Fibroblast of lung (primary cell): Measurements from ENCODE around the gene ZNF280A. TPM values are rescaled to one million over a fixed set of nuclear protein-coding genes. Genes with fewer than 3 reads are reported as not detected.
A peak's percentile ranks its signal among the peaks of the same experiment; 100 is the strongest.

Experiments used
- DNase-seq, 2 donors: peaks; one replicate each; pipeline versions ENCODE4 v3.0.0 to v3.0.0-alpha.2; 2010; ENCODE audit warnings: low read depth in 2 of 2
- H2AFZ ChIP-seq: 2 replicates; pipeline ENCODE4 v1.5.1; 2012; ENCODE audit warnings: low read length, control low read depth, inconsistent platforms
- H3K27ac ChIP-seq: 2 replicates; pipeline ENCODE4 v1.5.1; 2011; ENCODE audit warnings: low read length, control low read depth; ENCODE audit not compliant: insufficient read depth
- H3K27me3 ChIP-seq: 2 replicates; pipeline ENCODE4 v1.5.1; 2011; ENCODE audit warnings: mild to moderate bottlenecking, low read length; ENCODE audit not compliant: control insufficient read depth, insufficient read depth
- H3K36me3 ChIP-seq: 2 replicates; pipeline ENCODE4 v1.5.1; 2011; ENCODE audit warnings: low read length; ENCODE audit not compliant: control insufficient read depth, insufficient read depth
- H3K4me1 ChIP-seq: 2 replicates; pipeline ENCODE4 v1.5.1; 2011; ENCODE audit warnings: low read length; ENCODE audit not compliant: control insufficient read depth, insufficient read depth; ENCODE audit errors: extremely low read depth
- H3K4me2 ChIP-seq: 2 replicates; pipeline ENCODE4 v1.5.1; 2011; ENCODE audit warnings: low read length, control low read depth; ENCODE audit not compliant: insufficient read depth; ENCODE audit errors: extremely low read depth
- H3K4me3 ChIP-seq, 4 experiments: fragments of 200-600 bp in 1 of 4; sonication (generic) in 1 of 4; replicated peaks in 1 of 4; 2 replicates each; pipeline ENCODE4 v1.5.1; 2011 to 2016; ENCODE audit warnings: low read length in 4 of 4, low read depth in 3 of 4, mild to moderate bottlenecking in 3 of 4, control low read depth in 2 of 4, inconsistent platforms in 1 of 4, mixed read lengths in 1 of 4; ENCODE audit not compliant: insufficient read depth in 1 of 4; ENCODE audit errors: control extremely low read depth in 1 of 4
- H3K79me2 ChIP-seq: 2 replicates; pipeline ENCODE4 v1.5.1; 2012; ENCODE audit warnings: mild to moderate bottlenecking, low read length, inconsistent platforms; ENCODE audit not compliant: control insufficient read depth, insufficient read depth
- H3K9ac ChIP-seq: 2 replicates; pipeline ENCODE4 v1.5.1; 2011; ENCODE audit warnings: mild to moderate bottlenecking, low read length, control low read depth; ENCODE audit not compliant: insufficient read depth
- H3K9me3 ChIP-seq: 2 replicates; pipeline ENCODE4 v1.5.1; 2012; ENCODE audit warnings: low read depth, low read length; ENCODE audit not compliant: control insufficient read depth, insufficient read depth
- H4K20me1 ChIP-seq: 2 replicates; pipeline ENCODE4 v1.5.1; 2011; ENCODE audit warnings: low read length; ENCODE audit not compliant: control insufficient read depth, insufficient read depth; ENCODE audit errors: extremely low read depth
- EZH2 ChIP-seq: IDR thresholded peaks from 2 replicates; pipeline ENCODE4 v1.5.1; 2012; ENCODE audit warnings: low read length, control low read depth, mild to moderate bottlenecking; ENCODE audit errors: missing control alignments
- polyA plus RNA-seq, 2 donors: library from polyadenylated mRNA; depleted of rRNA in 1 of 2; stranded (reverse) in 1 of 2; unstranded in 1 of 2; fragments of >200 nt; gene quantifications; 2 replicates each; pipeline ENCODE4 v1.2.1, GENCODE V29; 2011 to 2012; ENCODE audit warnings: missing spikeins in 1 of 2
- total RNA-seq: library from RNA; depleted of rRNA; stranded (reverse); fragments of >200 nt; gene quantifications from 2 replicates; pipeline ENCODE4 v1.2.1, GENCODE V29; 2014
- TF ChIP-seq, protein P1 (sequence below), 2 donors: IDR thresholded peaks in 1 of 2; conservative IDR thresholded peaks in 1 of 2; 1 replicate in 1 of 2; 2 replicates in 1 of 2; pipeline ENCODE4 v1.5.1; 2011 to 2012; ENCODE audit warnings: low read length in 2 of 2, control low read depth in 1 of 2, inconsistent platforms in 1 of 2, low read depth in 1 of 2, mild to moderate bottlenecking in 1 of 2

The ZNF280A gene
- total and polyA plus RNA-seq, 2 donors (not counting 1 experiment from before 2014, with no cell fraction given): not detected

DNA sequence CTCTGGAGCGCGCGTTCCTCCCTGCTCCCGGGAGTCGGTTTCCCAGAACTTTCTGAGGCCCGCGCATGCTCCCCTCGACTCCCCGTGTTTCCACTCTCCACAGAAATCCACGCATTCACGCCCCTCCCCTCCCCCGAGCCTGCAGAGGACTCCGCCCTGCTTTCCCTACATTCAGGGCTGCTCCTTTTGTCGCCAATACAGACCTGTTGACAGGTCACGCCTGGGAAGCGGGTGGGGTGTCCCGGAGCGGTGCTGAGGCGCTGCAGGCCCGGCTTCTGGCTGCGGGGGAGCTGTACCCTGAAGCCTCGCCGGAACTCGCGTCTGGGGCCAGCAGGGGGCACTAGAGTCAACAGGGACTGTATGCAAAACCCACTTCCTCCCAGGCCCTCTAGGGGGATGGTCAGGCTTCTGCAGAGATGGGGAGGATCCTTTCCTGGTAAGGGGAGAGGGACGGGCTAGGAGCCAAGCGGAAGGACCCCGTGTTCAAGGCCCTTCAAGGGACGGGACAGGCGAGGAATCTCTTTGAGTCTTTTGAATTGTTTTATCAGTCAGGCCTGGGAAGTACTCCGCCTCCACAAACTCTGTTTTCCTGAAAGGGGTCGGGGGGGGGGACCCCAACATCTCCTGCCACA, 39.0 kb upstream of the ZNF280A start, which contains the start of gene PRAME:
Gene PRAME (minus strand): TSS at position 294 of the 632 bp plus-strand sequence. CDS start 2,433 bp downstream, outside the sequence.
- Histone ChIP-seq H3K4me3 (no peak within 1 kb of the TSS), H3K4me1 (no peaks in the 10 kb centered on the region), H3K27me3 (no peaks in the 10 kb centered on the region), H3K4me2 (no peak within 1 kb of the TSS), H2AFZ (no peak within 1 kb of the TSS), H3K9ac (no peak within 1 kb of the TSS), H3K9me3 (no peaks in the 10 kb centered on the region), H3K79me2 (no peaks in the 10 kb centered on the region), H3K36me3 (no peaks in the 10 kb centered on the region), H3K27ac (no peak within 1 kb of the TSS), H4K20me1 (no peaks in the 10 kb centered on the region)
- TF ChIP-seq, protein P1, sequence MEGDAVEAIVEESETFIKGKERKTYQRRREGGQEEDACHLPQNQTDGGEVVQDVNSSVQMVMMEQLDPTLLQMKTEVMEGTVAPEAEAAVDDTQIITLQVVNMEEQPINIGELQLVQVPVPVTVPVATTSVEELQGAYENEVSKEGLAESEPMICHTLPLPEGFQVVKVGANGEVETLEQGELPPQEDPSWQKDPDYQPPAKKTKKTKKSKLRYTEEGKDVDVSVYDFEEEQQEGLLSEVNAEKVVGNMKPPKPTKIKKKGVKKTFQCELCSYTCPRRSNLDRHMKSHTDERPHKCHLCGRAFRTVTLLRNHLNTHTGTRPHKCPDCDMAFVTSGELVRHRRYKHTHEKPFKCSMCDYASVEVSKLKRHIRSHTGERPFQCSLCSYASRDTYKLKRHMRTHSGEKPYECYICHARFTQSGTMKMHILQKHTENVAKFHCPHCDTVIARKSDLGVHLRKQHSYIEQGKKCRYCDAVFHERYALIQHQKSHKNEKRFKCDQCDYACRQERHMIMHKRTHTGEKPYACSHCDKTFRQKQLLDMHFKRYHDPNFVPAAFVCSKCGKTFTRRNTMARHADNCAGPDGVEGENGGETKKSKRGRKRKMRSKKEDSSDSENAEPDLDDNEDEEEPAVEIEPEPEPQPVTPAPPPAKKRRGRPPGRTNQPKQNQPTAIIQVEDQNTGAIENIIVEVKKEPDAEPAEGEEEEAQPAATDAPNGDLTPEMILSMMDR (conservative IDR thresholded peaks at IDR 0.05 in 1 of 2, IDR thresholded peaks at IDR 0.05 in 1 of 2; ENCODE audit: low read depth in 1 of 2, low read length in 2 of 2): peak; percentile 13 to 57
- TF ChIP-seq EZH2: no peak
- DNase-seq: peak; percentile 3 to 22

DNA sequence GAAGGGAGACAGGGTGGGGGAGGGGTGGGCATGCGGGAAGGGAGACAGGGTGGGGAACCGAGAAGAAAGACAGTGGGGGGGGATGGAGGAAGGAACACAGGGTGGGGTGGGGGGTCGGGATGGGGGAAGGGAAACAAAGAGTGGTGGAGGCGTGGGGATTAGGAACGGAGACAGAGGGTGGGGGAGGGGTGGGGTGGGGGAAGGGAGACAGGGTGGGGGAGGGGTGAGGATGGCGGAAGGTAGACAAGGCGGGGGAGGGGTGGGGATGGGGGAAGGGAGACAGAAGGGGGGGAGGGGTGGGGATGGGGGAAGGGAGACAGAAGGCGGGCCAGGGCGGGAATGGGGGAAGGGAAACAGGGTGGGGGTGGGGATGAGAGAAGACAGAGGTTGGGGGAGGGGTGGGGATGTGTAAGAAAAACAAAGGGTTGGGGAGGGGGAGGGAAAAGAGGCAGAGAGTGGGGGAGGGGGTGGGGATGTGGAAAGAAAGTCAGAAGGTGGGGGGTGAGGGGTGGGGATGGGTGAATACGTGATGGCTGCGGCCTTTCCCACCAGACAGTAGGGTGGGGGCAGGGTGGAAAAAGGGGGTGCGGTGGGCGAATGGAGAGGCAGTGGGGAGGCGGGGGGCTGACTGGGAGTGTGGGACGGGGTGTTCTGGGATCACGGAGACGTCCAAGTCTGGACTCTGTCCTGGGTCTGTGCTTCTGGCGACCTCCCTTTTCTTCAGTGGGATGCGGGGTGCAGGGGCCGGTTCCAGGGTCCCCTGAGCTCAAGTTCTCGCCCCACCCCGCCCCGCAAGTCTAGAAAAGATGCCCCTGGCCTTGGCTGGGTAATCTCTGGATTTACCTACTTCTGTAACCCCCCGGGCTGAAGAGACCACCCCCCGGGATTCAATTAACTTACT, 38.3 kb upstream of the ZNF280A start:
- Histone ChIP-seq H3K4me1 (no peaks in the 10 kb centered on the region), H4K20me1 (no peaks in the 10 kb centered on the region), H3K27me3 (no peaks in the 10 kb centered on the region), H3K9ac (no peak overlapping the region), H3K9me3 (no peaks in the 10 kb centered on the region), H3K4me2 (no peak overlapping the region), H3K79me2 (no peaks in the 10 kb centered on the region), H3K27ac (no peak overlapping the region), H2AFZ (no peak overlapping the region), H3K36me3 (no peaks in the 10 kb centered on the region), H3K4me3 (no peak overlapping the region)
- TF ChIP-seq EZH2: no peak
- TF ChIP-seq, protein P1 (conservative IDR thresholded peaks at IDR 0.05 in 1 of 2, IDR thresholded peaks at IDR 0.05 in 1 of 2; ENCODE audit: low read depth in 1 of 2, low read length in 2 of 2): no peak
- no peak for DNase-seq
